NCI-H774 (cell line): ENCODE measurements around the gene UAP1L1.
"Not testable (repeated sequence)": the region's sequence is repeated elsewhere in the genome, so short reads cannot be mapped to it uniquely, and the experiment has no call there.

Experiments used
- DNase-seq: peaks from one replicate; lab custom pipeline; 2025; lab: John Stamatoyannopoulos, UW

The UAP1L1 gene

DNA sequence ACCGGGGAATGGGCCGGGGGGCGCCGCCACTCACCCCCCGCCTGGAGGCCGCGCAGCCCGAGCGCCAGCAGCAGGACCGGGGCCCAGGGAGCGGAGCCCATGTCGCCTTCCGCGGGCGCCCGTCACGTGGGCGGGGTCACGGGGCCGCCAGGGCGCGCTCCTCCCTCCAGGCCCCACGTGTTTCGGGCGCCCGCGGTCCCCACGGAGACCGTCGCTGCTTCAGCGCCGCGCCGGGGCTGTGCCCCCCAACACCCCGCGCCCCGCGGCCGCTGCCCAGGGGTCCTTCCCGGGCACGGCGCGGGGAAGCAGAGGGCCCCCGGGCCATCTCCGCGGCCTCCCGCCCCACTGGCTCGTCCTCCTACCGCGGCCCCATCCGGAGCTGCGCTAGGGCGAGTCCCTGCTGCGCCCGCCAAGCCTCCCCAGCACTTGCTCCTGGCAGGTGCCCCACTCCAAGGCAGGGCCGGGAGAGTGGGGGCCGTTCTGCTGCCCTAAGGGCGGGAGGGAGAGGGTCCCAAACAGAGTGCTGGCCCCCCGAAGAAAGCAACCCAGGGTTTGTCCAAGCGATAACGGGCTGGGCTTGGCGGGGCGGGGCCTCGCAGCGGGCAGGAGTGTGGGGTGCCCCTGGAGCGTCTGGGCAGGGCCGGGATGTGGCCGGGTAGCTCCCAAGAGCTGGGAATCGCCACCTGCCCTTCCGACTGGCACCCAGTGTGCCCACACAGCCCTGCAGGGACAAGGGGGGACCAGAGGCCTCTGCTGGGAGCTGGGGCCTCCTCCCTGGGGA lies 37.5 kb downstream of the UAP1L1 start, which contains the start of gene DPP7:
DPP7 (minus strand) TSS at position 121 of the 781 bp plus-strand sequence; CDS start at position 101, 20 bp downstream.
- DNase-seq, result peak; percentile 61

DNA sequence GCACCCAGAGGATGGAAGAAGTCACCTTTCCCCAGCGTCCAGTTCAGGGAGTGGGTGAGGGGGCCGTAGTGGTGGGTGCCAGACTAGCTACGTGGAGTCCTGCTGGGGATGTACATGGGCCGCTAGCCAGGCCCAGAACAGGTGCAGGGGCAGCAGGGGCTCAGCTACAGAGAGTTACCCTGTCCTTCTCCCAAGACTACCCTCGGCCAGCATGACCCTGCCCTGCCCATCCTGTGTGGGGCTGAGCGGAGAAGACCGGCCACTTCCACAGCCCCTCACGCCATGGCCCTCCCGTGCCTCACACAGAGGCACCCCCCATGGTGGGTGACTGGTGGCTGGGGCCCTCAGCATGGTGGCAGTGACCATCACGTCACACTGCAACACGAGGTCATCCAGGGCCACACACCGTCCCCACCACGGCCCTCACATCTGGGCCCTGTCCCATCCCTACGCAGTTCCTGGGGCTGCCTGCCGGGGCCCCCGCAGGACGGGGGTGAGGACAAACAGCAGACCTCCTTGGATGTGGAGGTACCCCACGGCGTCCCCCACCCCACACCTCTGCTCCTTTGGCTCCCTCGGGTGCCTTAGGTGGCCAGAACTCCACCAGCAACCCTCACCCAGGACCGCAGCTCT lies 38.2 kb downstream of the UAP1L1 start:
- DNase-seq, result no peak

DNA sequence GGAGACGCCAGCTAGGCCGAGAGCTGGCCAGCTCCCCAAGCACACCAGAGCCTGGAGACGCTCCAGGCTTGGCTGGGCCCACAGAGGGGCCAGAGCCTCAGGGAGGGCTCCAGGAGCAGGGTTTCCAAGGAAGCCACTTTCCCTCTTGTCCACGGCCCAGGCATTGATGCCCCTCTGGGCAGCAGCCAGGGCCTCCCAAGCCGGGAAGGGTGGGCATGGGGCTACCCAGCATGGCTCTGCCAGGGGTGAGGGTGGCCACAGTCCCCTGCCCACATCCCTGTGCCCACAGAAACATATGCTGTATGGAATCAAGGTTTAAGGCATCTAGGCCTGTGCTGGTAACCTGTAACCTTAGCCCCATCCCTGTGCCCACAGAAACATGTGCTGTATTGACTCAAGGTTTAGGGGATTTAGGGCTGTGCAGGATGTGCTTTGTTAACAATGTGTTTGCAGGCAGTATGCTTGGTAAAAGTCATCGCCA lies 38.8 kb downstream of the UAP1L1 start:
- no peak for DNase-seq

DNA sequence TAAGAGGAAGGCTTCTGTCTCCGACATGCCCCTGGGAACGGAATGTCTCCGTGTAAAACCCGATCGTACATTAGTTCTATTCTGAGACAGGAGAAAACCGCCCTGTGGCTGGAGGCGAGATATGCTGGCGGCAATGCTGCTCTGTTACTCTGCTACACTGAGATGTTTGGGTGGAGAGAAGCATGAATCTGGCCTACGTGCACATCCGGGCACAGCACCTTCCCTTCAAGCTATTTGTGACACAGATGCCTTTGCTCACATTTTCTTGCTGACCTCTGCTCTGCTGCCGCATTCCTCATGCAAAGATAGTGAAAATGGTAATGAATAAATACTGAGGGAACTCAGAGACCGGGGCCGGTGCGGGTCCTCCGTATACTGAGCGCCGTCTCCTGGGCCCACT lies 39.4 kb downstream of the UAP1L1 start:
- no peak for DNase-seq

DNA sequence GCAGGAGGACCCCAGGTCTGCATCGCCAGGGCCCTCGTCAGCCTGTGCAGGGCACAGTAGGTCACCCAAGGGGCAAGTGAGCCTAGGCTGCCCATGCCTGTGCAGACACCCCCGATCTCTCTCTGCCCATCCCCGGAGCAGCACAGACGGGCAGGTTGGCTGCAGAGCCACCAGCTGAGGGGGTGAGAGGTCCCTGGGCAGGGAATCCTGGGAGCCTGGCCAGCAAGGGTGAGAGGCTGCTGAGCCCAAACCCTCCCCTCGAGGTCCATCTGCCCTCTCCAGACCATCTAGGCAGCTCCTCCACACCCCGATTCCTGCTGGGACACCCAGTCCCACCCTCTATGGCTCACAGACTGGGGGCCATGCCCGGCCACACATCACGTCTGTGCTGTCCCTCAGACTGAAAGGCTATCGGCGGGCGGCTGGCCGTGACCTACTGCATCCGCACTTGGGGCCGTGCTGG lies 40.0 kb downstream of the UAP1L1 start:
- no peak for DNase-seq

DNA sequence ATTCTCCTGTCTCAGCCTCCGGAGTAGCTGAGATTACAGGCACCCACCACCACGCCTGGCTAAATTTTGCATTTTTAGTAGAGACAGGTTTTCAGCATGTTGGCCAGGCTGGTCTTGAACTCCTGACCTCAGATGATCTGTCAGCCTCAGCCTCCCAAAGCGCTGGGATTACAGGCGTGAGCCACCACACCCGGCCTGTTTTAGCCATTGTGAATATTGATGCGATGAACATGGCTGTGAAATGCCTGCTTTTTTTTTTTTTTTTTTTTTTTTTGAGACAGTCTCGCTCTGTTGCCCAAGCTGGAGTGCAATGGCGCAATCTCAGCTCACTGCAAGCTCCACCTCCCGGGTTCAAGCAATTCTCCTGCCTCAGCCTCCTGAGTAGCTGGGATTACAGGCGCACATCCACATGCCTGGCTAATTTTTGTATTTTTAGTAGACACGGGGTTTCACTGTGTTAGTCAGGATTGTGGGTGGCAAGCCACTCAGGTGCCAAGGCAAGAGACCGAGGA lies 40.8 kb downstream of the UAP1L1 start:
- DNase-seq, result not testable (repeated sequence)

DNA sequence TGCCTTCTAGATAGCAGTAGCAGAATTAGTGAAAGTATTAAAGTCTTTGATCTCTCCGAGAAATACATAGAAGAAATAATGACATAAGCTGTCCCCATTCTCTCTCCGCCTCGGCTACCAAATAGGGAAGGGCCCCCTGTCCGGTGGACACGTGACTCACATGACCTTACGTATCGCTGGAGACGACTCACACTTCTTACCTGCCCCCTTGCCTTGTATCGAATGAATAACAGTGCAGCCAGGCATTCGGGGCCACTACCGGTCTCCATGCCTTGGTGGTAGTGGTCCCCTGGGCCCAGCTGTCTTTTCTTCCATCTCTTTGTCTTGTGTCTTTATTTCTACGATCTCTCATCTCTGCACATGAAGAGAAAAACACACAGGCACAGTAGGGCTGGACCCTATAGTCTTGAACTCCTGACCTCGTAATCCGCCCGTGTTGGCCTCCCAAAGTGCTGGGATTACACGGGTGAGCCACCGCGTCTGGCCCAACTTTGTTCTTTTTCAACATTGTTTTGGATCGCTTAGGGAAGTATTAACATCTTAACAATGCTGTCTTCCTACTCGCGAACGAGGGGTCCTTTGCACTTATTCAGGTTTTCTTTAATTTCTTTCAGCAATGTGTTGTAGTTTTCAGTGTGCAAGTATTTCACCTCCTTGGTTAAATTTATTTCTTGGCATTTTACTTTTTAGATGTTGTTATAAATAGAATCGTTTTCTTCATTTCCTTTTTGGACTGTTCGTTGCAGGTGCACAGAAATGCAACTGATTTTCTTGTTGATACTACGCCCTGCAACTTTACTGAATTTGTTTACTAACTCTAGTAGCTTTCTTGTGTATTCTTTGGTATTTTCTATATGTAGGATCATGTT lies 44.8 kb downstream of the UAP1L1 start:
- not testable (repeated sequence) for DNase-seq

DNA sequence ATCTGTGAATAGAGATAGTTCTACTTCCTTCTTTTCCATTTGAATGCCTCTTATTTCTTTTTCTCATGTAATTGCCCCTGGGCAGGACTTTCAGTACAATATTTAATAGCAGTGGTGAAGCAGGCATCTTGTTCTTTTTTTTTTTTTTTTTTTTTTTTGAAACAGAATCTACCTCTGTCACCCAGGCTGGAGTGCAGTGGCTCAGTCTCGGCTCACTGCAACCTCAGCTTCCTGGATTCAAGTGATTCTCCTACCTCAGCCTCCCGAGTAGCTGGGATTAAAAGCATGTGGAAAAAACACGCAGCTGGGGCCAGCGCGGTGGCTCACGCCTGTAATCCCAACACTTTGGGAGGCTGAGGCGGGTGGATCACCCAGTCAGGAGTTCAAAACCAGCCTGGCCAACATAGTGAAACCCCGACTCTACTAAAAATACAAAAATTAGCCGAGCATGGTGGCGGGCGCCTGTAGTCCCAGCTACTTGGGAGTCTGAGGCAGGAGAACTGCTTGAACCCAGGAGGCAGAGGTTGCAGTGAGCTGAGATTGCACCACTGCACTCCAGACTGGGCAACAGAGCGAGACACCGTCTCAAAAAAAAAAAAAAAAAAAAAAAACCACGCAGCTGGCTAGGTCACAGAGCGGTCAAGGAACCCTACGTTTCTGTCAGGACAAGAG lies 45.6 kb downstream of the UAP1L1 start:
- not testable (repeated sequence) for DNase-seq

DNA sequence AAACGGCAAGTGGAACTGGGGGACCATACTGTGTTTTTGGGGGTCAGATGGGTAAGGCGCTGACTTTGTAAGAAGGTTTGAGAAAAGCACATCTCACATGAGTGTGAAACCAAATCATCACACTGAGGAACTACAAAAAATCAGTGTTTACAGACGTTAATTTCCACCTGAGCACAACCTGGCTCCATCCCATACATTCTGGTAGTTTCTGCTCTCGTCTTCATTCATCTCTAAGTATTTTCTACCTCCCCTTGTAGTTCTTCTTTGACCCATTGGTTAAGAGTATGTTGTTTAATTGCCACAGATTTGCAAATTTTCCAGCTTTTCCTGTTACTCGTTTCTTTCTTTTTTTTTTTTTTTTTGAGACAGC lies 46.1 kb downstream of the UAP1L1 start:
- no peak for DNase-seq

DNA sequence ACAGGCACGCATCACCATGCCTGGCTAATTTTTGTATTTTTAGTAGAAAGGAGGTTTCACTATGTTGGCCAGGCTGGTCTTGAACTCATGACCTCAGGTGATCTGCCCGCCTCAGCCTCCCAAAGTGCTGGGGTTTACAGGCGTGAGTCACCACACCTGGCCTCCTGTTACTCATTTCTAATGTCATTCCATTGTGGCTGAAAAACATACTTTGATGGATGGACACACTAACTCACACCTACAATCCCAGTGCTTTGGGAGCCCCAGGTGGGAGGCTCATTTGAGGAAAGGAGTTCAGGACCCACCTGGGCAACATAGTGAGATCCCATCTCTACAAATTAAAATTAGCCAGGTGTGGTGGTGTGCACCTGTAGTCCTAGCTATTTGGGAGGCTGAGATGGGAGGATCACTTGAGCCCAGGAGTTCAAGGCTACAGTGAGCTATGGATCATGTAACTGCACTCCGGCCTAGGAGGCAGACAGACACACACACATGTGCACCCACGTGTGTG lies 46.7 kb downstream of the UAP1L1 start:
- DNase-seq, result not testable (repeated sequence)

DNA sequence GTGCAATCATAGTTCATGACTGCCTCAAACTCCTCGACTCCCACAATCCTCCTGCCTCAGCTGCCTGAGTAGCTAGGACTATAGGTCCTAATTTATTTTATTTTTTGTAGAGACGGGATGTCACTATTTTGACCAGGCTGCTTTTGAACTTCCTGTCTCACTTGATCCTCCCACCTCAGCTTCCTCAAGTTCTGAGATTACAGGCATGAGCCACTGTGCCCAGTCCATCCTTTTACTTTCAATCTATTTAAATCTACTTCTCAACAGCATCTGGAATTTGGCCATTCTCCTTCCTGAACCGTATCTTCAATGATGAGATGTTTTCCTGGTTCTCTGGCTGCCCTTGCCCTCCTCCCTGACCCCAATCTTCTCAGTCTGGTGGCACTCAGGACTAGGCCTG lies 49.5 kb downstream of the UAP1L1 start:
- no peak for DNase-seq

DNA sequence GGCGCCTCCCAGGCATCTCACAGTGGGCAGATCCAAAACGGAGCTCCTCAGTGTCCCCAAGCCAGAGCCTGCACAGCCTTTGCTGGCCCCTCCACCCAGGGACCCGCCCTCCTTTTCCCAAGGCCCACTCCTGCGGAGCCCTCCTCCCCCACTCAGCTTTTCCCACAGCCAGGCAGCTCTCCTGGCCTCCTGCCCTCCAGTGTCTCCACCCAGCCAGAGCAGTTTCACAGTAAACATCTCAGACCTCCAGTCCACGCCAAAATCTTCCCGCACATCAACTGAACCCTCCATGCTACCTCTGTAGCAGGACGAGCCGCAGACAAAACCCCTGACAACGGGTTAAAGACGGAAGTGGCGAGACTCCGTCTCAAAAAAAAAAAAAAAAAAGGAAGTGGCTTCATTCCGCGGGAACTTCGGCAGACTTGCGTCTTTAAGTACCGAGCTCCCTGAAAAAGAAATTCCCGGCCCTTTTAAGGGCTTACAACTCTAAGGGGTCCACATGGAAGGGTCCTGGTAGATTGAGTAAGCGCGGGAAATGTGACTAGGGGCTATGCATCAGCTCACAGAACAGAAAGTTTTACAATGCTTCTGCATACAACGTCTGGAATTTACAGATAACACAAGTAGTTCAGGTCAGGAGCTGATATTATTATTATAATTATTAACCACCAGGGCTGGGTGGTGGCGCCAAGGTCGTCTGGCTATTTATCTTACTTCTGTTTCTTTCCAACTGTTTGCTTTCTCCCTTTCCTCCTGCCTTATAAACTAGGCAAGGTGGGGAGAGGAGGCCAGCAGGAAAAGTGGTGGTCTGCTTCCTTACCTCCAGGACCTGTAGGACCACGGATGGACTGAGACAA lies 50.2 kb downstream of the UAP1L1 start:
- no peak for DNase-seq

DNA sequence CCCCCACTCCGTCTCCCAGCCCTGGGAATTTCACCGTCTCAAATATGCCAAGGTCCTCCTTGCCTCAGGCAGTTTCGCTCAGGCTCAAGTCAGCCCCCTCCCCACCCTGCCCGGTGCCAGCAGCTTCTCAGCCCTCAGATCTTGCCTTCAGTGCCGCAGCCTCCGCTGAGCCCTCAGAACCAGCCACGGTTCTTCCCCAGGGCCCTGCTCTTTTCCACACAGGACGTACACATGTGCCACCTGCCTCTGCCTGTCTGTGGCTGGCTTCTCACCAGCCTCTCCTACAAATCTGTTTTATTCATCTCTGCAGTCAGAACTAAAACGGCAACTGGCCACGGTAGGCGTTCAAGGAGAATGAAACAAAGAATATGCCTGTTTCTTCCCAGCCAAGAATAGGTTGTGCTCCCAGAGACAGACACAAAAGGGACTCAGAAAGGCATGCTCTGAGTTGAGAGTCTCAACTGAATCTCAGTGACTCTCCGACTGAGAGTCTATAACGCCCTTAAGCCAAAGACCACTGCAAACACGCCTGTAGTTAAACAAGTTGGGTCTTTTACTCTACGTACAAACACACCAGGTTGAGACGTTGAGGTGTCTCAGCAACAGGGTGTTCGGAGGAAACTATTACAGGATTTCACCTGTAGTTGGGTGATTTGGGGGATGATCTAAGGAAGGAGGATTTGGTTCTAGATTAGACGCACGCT lies 51.0 kb downstream of the UAP1L1 start:
- no peak for DNase-seq

DNA sequence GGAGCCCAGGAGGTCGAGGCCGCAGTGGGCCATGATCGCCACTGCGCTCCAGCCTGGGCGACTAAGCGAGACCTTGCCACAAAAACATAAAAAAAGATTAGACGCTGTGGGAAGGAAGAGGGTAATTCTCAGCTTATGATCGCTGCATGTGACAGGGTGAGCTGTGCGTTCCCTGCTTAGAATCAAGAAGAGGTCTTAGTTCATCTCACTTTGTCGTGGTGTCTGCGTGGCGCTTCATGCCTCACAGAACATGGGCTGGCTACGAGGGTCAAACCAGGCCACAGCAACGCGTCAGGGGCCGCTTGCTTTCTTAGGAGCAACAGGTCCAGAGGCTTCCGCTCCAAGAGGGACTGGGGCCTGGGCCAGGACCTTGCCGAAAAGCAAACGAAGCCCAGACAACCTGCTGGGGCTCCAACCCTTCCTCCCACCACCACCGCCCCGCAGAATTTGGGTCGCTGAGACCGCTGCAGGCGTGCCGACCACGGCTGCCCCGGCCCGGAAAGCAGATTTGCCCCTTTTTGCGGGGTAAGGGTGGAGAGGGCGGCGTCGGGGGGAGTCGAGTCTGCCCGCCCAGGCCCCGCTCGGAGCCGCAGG lies 51.6 kb downstream of the UAP1L1 start:
- DNase-seq, result no peak

DNA sequence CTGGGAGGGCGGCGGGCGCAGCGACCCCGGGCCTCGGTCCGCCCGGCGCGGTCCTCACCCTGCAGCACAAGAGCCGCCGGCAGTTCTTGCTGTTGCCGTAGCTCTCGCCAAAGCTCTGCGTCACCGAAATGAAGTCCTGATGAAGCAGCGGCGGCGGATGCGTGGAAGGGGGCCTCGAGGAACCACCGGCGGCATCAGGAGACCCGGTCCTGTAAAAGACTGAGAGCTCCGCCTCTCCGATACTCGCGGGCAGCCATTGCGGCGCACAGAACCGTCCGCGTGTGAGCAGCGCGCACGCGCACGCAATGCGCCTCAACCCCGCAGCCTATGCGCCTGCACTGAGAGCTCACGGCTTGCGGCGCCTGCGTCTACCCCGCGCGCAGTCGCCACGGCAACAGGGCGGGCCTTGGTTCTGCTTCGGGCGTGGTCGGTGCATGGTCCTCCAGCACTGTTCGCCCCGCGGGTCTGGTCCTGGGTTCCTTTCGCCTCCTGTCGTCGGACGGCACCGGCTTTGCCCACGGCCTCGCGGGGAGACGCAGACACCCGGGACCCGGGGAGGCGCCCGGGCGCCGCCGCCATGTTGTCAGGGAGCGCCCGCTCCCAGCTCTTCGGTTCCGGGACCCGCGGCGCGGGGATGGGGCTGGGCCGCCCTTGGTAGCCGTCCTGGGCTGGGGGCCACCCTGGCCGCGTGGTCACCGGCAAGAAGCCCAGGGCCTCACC lies 52.3 kb downstream of the UAP1L1 start:
- peak; percentile 97 for DNase-seq

DNA sequence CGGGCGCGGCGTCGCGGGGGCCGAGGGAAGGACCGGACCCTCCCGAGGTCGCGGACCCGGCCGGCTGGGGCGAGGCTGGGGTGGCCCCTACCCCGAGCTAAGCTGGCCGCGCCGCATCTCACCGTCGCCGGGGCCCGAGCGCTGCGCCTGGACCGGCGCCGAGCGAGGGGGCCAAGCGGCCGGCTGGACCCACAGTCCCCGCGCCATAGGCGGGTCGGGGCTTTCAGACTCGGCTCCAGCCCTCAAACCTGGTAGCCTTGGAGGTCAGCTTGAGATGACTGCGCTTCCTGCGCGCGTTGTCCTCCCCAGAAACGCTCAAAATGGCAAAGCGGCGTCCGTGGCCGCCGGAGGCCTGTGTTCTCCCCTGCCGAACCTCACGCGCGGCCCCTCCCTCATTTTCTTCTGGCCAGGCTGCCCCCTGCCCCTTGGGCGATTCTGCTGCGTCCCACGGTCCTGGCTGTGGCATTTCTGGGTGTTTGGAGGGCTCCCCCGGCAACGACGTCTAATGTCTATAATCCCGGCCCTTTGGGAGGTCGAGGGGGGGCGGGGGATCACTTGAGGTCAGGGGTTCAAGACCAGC lies 52.9 kb downstream of the UAP1L1 start:
- no peak for DNase-seq
